ENCODE data around the gene PAX5.

Gene PAX5

DNA sequence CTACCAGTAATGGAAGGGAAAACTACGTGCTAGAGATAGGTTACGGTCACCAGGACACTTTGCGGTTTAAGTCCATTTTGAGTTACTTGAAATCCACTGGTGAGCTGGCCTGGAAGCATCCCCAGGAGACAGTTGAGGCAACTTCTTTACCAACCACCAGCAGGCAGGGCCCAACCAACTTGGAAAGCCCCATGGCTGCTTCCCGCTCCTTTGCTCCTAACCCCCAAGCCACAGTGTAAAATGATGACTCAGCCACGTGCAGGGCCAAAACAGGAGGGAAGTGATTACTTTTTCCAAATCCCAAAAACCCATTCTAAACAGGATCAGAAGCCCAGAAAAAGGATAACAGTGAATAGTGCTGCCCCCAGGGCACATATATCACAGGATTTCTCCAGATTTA is 87.4 kb downstream of the PAX5 start:
- Histone ChIP-seq H3K4me3 (ENCODE audit: severe bottlenecking) (no peak overlapping the region), H3K36me3 (ENCODE audit: low read depth) (no peaks in the 10 kb centered on the region), H3K9me3 (ENCODE audit: severe bottlenecking) (no peaks in the 10 kb centered on the region), H3K27ac (ENCODE audit: poor library complexity, severe bottlenecking) (no peak overlapping the region), H3K27me3 (ENCODE audit: insufficient read depth, poor library complexity, severe bottlenecking) (peaks cover 26% of the 10 kb centered on the region), H3K4me1 (ENCODE audit: insufficient read depth, poor library complexity, severe bottlenecking) (no peaks in the 10 kb centered on the region)
- DNase-seq (ENCODE audit: low spot score) (no peak), ATAC-seq (ENCODE audit: low read depth) (no peak)
- no peak for TF ChIP-seq CTCF (IDR thresholded peaks at IDR 0.05; ENCODE audit: poor library complexity, severe bottlenecking)

GRCh38 chr9:36945999-36946398 is 88.1 kb downstream of the PAX5 start:
- Histone ChIP-seq H3K4me3 (ENCODE audit: severe bottlenecking) (no peak overlapping the region), H3K27ac (ENCODE audit: poor library complexity, severe bottlenecking) (no peak overlapping the region), H3K27me3 (ENCODE audit: insufficient read depth, poor library complexity, severe bottlenecking) (peaks cover 20% of the 10 kb centered on the region), H3K4me1 (ENCODE audit: insufficient read depth, poor library complexity, severe bottlenecking) (no peaks in the 10 kb centered on the region), H3K36me3 (ENCODE audit: low read depth) (no peaks in the 10 kb centered on the region), H3K9me3 (ENCODE audit: severe bottlenecking) (no peaks in the 10 kb centered on the region)
- DNase-seq (ENCODE audit: low spot score) (no peak), ATAC-seq (ENCODE audit: low read depth) (no peak)
- TF ChIP-seq CTCF (IDR thresholded peaks at IDR 0.05; ENCODE audit: poor library complexity, severe bottlenecking) = no peak

DNA sequence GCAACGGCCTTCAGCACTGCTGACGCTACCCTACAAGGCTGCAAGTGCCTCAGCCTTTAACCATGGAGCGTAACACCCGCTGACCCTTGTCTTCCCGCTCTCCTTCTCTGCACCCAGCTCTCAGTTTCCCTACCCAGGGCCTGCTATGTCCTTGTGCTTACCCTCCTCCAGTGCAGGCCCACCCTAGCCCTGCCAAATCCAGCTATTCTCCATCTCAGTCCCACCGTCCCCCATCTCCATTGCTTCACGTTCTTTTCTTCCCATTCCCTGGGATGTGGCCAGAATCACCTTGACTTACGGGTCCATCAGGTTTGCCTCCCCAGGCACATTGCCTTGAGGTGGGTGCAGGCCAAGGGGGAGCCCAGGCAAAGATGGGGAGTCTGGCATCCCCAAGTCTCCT is 91.2 kb downstream of the PAX5 start:
- H3K9me3 ChIP-seq (ENCODE audit: severe bottlenecking) = no peaks in the 10 kb centered on the region
- H3K36me3 ChIP-seq (ENCODE audit: low read depth) = no peaks in the 10 kb centered on the region
- H3K27me3 ChIP-seq (ENCODE audit: insufficient read depth, poor library complexity, severe bottlenecking) = peaks cover under 1% of the 10 kb centered on the region
- ATAC-seq (ENCODE audit: low read depth) (no peak), DNase-seq (ENCODE audit: low spot score) (no peak)
- no peaks in the 10 kb centered on the region for H3K4me1 ChIP-seq (ENCODE audit: insufficient read depth, poor library complexity, severe bottlenecking)
- no peak overlapping the region for H3K27ac ChIP-seq (ENCODE audit: poor library complexity, severe bottlenecking)
- no peak for TF ChIP-seq CTCF (IDR thresholded peaks at IDR 0.05; ENCODE audit: poor library complexity, severe bottlenecking)
- H3K4me3 ChIP-seq (ENCODE audit: severe bottlenecking) = no peak overlapping the region

DNA sequence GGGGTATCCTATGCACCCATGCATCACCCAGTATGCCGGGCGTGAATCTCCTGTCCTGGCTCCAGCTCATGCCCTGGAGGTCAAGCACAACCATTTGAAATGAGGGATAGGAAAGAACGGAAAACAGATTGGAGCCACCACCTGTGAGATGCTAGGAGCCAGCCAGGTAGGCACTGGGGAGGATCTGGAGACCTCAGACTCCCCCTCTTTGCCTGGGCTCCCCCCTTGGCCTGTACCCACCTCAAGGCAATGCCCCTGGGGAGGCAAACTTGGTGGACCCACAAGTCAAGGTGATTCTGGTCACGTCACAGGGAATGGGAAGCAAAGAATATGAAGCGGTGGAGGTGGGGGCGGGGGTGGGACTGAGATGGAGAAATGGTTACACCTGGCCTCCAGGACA is 92.6 kb downstream of the PAX5 start:
- Histone ChIP-seq H3K4me1 (ENCODE audit: insufficient read depth, poor library complexity, severe bottlenecking) (peaks cover 6% of the 10 kb centered on the region), H3K27ac (ENCODE audit: poor library complexity, severe bottlenecking) (no peak overlapping the region), H3K9me3 (ENCODE audit: severe bottlenecking) (no peaks in the 10 kb centered on the region), H3K4me3 (ENCODE audit: severe bottlenecking) (no peak overlapping the region), H3K27me3 (ENCODE audit: insufficient read depth, poor library complexity, severe bottlenecking) (no peaks in the 10 kb centered on the region), H3K36me3 (ENCODE audit: low read depth) (no peaks in the 10 kb centered on the region)
- no peak for TF ChIP-seq CTCF (IDR thresholded peaks at IDR 0.05; ENCODE audit: poor library complexity, severe bottlenecking)
- ATAC-seq (ENCODE audit: low read depth) (no peak), DNase-seq (ENCODE audit: low spot score) (no peak)

DNA sequence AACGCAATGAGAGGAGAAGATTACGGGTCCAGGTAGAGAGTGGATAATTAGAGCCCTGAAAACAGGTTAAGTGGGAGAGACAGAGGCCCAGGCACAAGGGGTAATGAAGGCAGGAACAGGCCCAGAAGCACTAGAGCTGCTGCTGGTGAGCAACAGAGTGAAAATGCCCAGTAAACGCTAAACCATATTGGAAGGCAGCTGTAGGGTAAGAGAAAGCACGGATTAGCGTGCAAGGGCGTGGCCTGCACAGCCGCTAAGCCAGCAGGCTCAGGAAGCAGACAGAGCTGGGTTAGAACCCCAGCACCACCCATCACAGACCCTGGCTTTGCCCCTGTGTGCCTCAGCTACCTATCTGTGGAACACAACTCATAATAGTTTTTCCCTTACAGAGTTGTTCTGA is 93.2 kb downstream of the PAX5 start:
- Histone ChIP-seq H3K36me3 (ENCODE audit: low read depth) (no peaks in the 10 kb centered on the region), H3K4me1 (ENCODE audit: insufficient read depth, poor library complexity, severe bottlenecking) (peaks cover 11% of the 10 kb centered on the region), H3K4me3 (ENCODE audit: severe bottlenecking) (no peak overlapping the region), H3K27ac (ENCODE audit: poor library complexity, severe bottlenecking) (no peak overlapping the region), H3K9me3 (ENCODE audit: severe bottlenecking) (no peaks in the 10 kb centered on the region), H3K27me3 (ENCODE audit: insufficient read depth, poor library complexity, severe bottlenecking) (no peaks in the 10 kb centered on the region)
- TF ChIP-seq CTCF (IDR thresholded peaks at IDR 0.05; ENCODE audit: poor library complexity, severe bottlenecking) = no peak
- no peak for ATAC-seq (ENCODE audit: low read depth)
- DNase-seq (ENCODE audit: low spot score) = no peak

Data from RWPE2 (cell line).